HEK293 (cell line): Measurements from ENCODE around the gene TTC39A.

Experiments used
- CTCF ChIA-PET: fragments of 350-600 bp; formaldehyde crosslinking; extraction: SDS; loops from one replicate; lab custom pipeline; 2021; ENCODE audit warnings: antibody characterized with exemption; lab: Yijun Ruan, JAX
- POLR2A ChIA-PET: fragments of 300-600 bp; formaldehyde crosslinking; extraction: SDS; loops from one replicate; lab custom pipeline; 2020; ENCODE audit warnings: antibody characterized with exemption, inconsistent platforms; lab: Yijun Ruan, JAX
- H3K27ac ChIP-seq: fragments of 200-500 bp; sonication (Bioruptor generic); 2 replicates; pipeline ENCODE4 v1.5.1; 2014; ENCODE audit warnings: low read depth, low read length, control low read depth, inconsistent platforms; ENCODE audit errors: extremely low read depth
- H3K36me3 ChIP-seq, 2 experiments: fragments of 200-500 bp in 1 of 2; sonication (Bioruptor generic) in 1 of 2; 1 replicate in 1 of 2; 2 replicates in 1 of 2; pipeline ENCODE4 v1.5.1; 2014 to 2017; ENCODE audit warnings: inconsistent platforms in 2 of 2, low read length in 2 of 2; ENCODE audit not compliant: control insufficient read depth in 2 of 2, insufficient read depth in 1 of 2
- H3K4me1 ChIP-seq: fragments of 200-500 bp; sonication (Bioruptor generic); 2 replicates; pipeline ENCODE4 v1.5.1; 2014; ENCODE audit warnings: mild to moderate bottlenecking, low read length, inconsistent platforms; ENCODE audit not compliant: control insufficient read depth, insufficient read depth
- H3K4me3 ChIP-seq: 2 replicates; pipeline ENCODE4 v1.5.1; 2011; ENCODE audit warnings: low read depth, mild to moderate bottlenecking, control low read depth, low read length, moderate library complexity
- H3K9me3 ChIP-seq: fragments of 200-500 bp; sonication (Bioruptor generic); 2 replicates; pipeline ENCODE4 v1.5.1; 2014; ENCODE audit warnings: low read depth, low read length, inconsistent platforms; ENCODE audit not compliant: control insufficient read depth, insufficient read depth
- PRDM1 ChIP-seq: fragments of 450-650 bp; formaldehyde crosslinking; IDR thresholded peaks from 2 replicates; pipeline ENCODE4; 2016; ENCODE audit warnings: missing biosample characterization, missing genetic modification characterization
- PRDM10 ChIP-seq: fragments of 450-650 bp; formaldehyde crosslinking; IDR thresholded peaks from 2 replicates; pipeline ENCODE4 v1.5.1; 2016; ENCODE audit warnings: missing biosample characterization, missing genetic modification characterization
- WT1 ChIP-seq: fragments of 450-650 bp; formaldehyde crosslinking; IDR thresholded peaks from 2 replicates; pipeline ENCODE4 v1.5.1; 2016; ENCODE audit warnings: missing biosample characterization, missing genetic modification characterization
- ZEB2 ChIP-seq: fragments of 450-650 bp; formaldehyde crosslinking; IDR thresholded peaks from 2 replicates; pipeline ENCODE4 v1.5.1; 2016; ENCODE audit warnings: missing biosample characterization, missing genetic modification characterization
- ZNF239 ChIP-seq: fragments of 450-650 bp; formaldehyde crosslinking; IDR thresholded peaks from 2 replicates; pipeline ENCODE4 v1.5.1; 2016; ENCODE audit warnings: missing biosample characterization, missing genetic modification characterization
- ZNF24 ChIP-seq: fragments of 450-650 bp; formaldehyde crosslinking; IDR thresholded peaks from 2 replicates; pipeline ENCODE4 v1.5.1; 2016; ENCODE audit warnings: missing biosample characterization, missing genetic modification characterization
- ZNF266 ChIP-seq: fragments of 450-650 bp; formaldehyde crosslinking; IDR thresholded peaks from 2 replicates; pipeline ENCODE4 v1.5.1; 2016; ENCODE audit warnings: missing biosample characterization, missing genetic modification characterization, low read depth
- ZNF335 ChIP-seq: fragments of 450-650 bp; formaldehyde crosslinking; conservative IDR thresholded peaks from 2 replicates; pipeline ENCODE4 v1.5.1; 2016; ENCODE audit warnings: missing biosample characterization, missing genetic modification characterization
- ZNF426 ChIP-seq: fragments of 450-650 bp; formaldehyde crosslinking; IDR thresholded peaks from 2 replicates; pipeline ENCODE4 v1.5.1; 2017; ENCODE audit warnings: missing biosample characterization, missing genetic modification characterization, mild to moderate bottlenecking, inconsistent platforms, moderate library complexity
- ZNF510 ChIP-seq: fragments of 450-650 bp; formaldehyde crosslinking; IDR thresholded peaks from 2 replicates; pipeline ENCODE4 v1.5.1; 2018; ENCODE audit warnings: mild to moderate bottlenecking, missing genetic modification characterization, missing biosample characterization; ENCODE audit not compliant: insufficient replicate concordance
- TF ChIP-seq, protein P1 (sequence below): fragments of 450-650 bp; formaldehyde crosslinking; IDR thresholded peaks from 2 replicates; pipeline ENCODE4 v1.5.1; 2016; ENCODE audit warnings: missing biosample characterization, missing genetic modification characterization, low read depth
- TF ChIP-seq, protein P2 (sequence below): fragments of 450-650 bp; formaldehyde crosslinking; IDR thresholded peaks from 2 replicates; pipeline ENCODE4 v1.5.1; 2016; ENCODE audit warnings: missing biosample characterization, missing genetic modification characterization
- TF ChIP-seq, protein P3 (sequence below): fragments of 450-650 bp; formaldehyde crosslinking; IDR thresholded peaks from 2 replicates; pipeline ENCODE4 v1.5.1; 2016; ENCODE audit warnings: missing biosample characterization, missing genetic modification characterization
- TF ChIP-seq, protein P4 (sequence below): fragments of 450-650 bp; formaldehyde crosslinking; IDR thresholded peaks from 2 replicates; pipeline ENCODE4 v1.5.1; 2017; ENCODE audit warnings: missing biosample characterization, missing genetic modification characterization

The TTC39A gene

GRCh38 chr1:51266791-51267190 is 63.6 kb downstream of the TTC39A start:
- H3K4me3 ChIP-seq, result no peak overlapping the region
- CTCF ChIA-PET, result interaction anchor here (0.7 to 1.5 kb wide), 5 partner anchors 9 to 497 kb away, joined by 3 to 5 read pairs (median 3); no protein-coding TSS in a partner anchor
- no peak overlapping the region for H3K27ac ChIP-seq
- TF ChIP-seq ZNF24 (tag by site-specific recombination), result no peak
- TF ChIP-seq ZNF335 (tag by site-specific recombination), result no peak
- TF ChIP-seq, protein P1, sequence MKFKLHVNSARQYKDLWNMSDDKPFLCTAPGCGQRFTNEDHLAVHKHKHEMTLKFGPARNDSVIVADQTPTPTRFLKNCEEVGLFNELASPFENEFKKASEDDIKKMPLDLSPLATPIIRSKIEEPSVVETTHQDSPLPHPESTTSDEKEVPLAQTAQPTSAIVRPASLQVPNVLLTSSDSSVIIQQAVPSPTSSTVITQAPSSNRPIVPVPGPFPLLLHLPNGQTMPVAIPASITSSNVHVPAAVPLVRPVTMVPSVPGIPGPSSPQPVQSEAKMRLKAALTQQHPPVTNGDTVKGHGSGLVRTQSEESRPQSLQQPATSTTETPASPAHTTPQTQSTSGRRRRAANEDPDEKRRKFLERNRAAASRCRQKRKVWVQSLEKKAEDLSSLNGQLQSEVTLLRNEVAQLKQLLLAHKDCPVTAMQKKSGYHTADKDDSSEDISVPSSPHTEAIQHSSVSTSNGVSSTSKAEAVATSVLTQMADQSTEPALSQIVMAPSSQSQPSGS (tag by site-specific recombination), result no peak
- TF ChIP-seq ZNF239, result no peak
- no peak for TF ChIP-seq WT1 (tag by site-specific recombination)
- TF ChIP-seq, protein P2, sequence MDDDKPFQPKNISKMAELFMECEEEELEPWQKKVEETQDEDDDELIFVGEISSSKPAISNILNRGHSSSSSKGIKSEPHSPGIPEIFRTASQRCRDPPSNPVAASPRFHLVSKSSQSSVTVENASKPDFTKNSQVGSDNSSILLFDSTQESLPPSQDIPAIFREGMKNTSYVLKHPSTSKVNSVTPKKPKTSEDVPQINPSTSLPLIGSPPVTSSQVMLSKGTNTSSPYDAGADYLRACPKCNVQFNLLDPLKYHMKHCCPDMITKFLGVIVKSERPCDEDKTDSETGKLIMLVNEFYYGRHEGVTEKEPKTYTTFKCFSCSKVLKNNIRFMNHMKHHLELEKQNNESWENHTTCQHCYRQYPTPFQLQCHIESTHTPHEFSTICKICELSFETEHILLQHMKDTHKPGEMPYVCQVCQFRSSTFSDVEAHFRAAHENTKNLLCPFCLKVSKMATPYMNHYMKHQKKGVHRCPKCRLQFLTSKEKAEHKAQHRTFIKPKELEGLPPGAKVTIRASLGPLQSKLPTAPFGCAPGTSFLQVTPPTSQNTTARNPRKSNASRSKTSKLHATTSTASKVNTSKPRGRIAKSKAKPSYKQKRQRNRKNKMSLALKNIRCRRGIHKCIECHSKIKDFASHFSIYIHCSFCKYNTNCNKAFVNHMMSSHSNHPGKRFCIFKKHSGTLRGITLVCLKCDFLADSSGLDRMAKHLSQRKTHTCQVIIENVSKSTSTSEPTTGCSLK (tag by site-specific recombination), result no peak
- TF ChIP-seq ZNF426 (tag by site-specific recombination), result no peak
- TF ChIP-seq ZEB2, result no peak
- TF ChIP-seq, protein P3, sequence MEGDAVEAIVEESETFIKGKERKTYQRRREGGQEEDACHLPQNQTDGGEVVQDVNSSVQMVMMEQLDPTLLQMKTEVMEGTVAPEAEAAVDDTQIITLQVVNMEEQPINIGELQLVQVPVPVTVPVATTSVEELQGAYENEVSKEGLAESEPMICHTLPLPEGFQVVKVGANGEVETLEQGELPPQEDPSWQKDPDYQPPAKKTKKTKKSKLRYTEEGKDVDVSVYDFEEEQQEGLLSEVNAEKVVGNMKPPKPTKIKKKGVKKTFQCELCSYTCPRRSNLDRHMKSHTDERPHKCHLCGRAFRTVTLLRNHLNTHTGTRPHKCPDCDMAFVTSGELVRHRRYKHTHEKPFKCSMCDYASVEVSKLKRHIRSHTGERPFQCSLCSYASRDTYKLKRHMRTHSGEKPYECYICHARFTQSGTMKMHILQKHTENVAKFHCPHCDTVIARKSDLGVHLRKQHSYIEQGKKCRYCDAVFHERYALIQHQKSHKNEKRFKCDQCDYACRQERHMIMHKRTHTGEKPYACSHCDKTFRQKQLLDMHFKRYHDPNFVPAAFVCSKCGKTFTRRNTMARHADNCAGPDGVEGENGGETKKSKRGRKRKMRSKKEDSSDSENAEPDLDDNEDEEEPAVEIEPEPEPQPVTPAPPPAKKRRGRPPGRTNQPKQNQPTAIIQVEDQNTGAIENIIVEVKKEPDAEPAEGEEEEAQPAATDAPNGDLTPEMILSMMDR (tag by site-specific recombination), result no peak
- no peak for TF ChIP-seq ZNF266 (tag by site-specific recombination)
- peaks cover 7% of the 10 kb centered on the region for H3K4me1 ChIP-seq
- POLR2A ChIA-PET, result interaction anchor here (0.6 kb wide), 1 partner anchor 31 kb away, joined by 3 read pairs; the partner anchor contains the start of gene RNF11
- H3K36me3 ChIP-seq, result peaks cover 3 to 20% of the 10 kb centered on the region in 2 experiments; a peak in 2 of 3 replicates
- H3K9me3 ChIP-seq, result no peaks in the 10 kb centered on the region

DNA sequence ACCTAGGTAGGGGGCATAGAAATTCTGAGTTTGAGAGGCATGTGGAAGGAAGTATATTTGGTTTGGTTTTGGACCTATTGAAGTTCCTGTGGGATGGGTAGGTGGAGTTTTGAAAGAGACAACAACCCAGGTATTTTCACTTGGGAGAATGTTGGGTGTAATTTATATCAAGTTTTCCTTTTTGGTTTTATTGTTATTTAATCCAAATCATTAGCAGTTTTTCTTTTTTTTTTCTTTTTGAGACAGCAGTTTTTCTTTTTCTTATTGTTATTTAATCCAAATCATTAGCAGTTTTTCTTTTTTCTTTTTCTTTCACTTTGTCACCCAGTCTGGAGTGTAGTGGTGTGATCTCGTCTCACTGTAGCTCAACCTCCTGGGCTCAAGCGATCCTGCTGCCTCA is 64.2 kb downstream of the TTC39A start:
- TF ChIP-seq PRDM1 (peak; percentile 67), ZNF510 (tag by site-specific recombination) (no peak), PRDM10 (tag by site-specific recombination) (peak; percentile 54)
- TF ChIP-seq, protein P4, sequence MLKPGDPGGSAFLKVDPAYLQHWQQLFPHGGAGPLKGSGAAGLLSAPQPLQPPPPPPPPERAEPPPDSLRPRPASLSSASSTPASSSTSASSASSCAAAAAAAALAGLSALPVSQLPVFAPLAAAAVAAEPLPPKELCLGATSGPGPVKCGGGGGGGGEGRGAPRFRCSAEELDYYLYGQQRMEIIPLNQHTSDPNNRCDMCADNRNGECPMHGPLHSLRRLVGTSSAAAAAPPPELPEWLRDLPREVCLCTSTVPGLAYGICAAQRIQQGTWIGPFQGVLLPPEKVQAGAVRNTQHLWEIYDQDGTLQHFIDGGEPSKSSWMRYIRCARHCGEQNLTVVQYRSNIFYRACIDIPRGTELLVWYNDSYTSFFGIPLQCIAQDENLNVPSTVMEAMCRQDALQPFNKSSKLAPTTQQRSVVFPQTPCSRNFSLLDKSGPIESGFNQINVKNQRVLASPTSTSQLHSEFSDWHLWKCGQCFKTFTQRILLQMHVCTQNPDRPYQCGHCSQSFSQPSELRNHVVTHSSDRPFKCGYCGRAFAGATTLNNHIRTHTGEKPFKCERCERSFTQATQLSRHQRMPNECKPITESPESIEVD (tag by site-specific recombination), result 0 out of 2 replicates have a peak, but pooled peaks have one; percentile 15
- H3K4me1 ChIP-seq, result peaks cover 10% of the 10 kb centered on the region
- H3K27ac ChIP-seq, result no peak overlapping the region
- peaks cover 3 to 14% of the 10 kb centered on the region in 2 experiments; a peak in 2 of 3 replicates for H3K36me3 ChIP-seq
- POLR2A ChIA-PET, result interaction anchor here (0.6 to 0.8 kb wide), 2 partner anchors 24 to 30 kb away, joined by 3 to 7 read pairs; partner anchors contain the start of gene RNF11
- H3K4me3 ChIP-seq, result no peak overlapping the region
- H3K9me3 ChIP-seq, result no peaks in the 10 kb centered on the region
- CTCF ChIA-PET, result interaction anchor here (0.7 to 1.2 kb wide), 3 partner anchors 8 to 497 kb away, joined by 3 to 4 read pairs (median 3); no protein-coding TSS in a partner anchor
